Gastroesophageal sphincter (tissue), 3 donors: ENCODE results near the gene PLIN4.

ENCODE experiments used
- EP300 ChIP-seq: sonication (generic); formaldehyde crosslinking; IDR thresholded peaks from one replicate; pipeline ENCODE4 v1.6.1; 2017; ENCODE audit warnings: antibody characterized with exemption, mild to moderate bottlenecking
- POLR2A ChIP-seq, 2 donors: fragments of 450-650 bp; IDR thresholded peaks; one replicate each; pipeline ENCODE4 v1.6.1; 2017; ENCODE audit warnings: antibody characterized with exemption in 2 of 2, mild to moderate bottlenecking in 2 of 2, moderate library complexity in 1 of 2
- POLR2AphosphoS5 ChIP-seq: sonication (generic); formaldehyde crosslinking; IDR thresholded peaks from one replicate; pipeline ENCODE4 v1.6.1; 2017; ENCODE audit warnings: antibody characterized with exemption
- TF ChIP-seq, protein P1 (sequence below), 4 experiments: fragments of 200-600 bp in 2 of 4; fragments of 450-650 bp in 2 of 4; sonication (generic) in 1 of 4; IDR thresholded peaks; one replicate each; pipeline ENCODE4 v1.5.1; 2017 to 2019; ENCODE audit warnings: antibody characterized with exemption in 4 of 4, mild to moderate bottlenecking in 2 of 4, moderate library complexity in 2 of 4

DNA sequence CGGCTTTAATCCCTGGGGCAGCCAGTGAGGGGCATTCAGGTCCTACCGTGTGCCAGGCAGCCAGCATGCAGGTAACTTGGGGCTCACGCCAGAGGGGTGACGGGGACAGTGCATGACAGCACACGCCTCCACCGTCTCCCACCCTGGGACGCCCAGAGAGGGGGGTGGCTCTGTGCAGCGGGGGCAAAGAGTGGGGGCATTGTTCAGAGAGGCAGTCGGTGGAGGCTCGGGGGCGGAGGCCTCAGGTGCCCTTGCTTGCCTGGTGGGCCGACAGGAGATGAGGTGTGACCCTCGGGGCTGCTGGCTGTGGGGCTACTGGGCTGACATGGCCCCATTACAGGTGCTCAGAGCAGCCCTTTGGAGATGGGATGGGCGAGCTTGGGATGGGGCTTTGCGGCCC lies 18.4 kb downstream of the PLIN4 start:
- TF ChIP-seq, protein P1, sequence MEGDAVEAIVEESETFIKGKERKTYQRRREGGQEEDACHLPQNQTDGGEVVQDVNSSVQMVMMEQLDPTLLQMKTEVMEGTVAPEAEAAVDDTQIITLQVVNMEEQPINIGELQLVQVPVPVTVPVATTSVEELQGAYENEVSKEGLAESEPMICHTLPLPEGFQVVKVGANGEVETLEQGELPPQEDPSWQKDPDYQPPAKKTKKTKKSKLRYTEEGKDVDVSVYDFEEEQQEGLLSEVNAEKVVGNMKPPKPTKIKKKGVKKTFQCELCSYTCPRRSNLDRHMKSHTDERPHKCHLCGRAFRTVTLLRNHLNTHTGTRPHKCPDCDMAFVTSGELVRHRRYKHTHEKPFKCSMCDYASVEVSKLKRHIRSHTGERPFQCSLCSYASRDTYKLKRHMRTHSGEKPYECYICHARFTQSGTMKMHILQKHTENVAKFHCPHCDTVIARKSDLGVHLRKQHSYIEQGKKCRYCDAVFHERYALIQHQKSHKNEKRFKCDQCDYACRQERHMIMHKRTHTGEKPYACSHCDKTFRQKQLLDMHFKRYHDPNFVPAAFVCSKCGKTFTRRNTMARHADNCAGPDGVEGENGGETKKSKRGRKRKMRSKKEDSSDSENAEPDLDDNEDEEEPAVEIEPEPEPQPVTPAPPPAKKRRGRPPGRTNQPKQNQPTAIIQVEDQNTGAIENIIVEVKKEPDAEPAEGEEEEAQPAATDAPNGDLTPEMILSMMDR (IDR thresholded peaks at IDR 0.05) = no peak
- TF ChIP-seq POLR2AphosphoS5 (no peak), POLR2A (IDR thresholded peaks at IDR 0.05) (no peak), EP300 (no peak)
